MM.1S (cell line): Measurements from ENCODE around the gene EML1.

ENCODE experiments used
- DNase-seq: peaks from one replicate; pipeline ENCODE4 v3.0.0-alpha.2; 2015
- H2AFZ ChIP-seq: fragments of 300-600 bp; sonication (generic); 2 replicates; pipeline ENCODE4 v1.6.0; 2016; ENCODE audit warnings: antibody characterized with exemption, low read length
- H3F3A ChIP-seq: fragments of 300-600 bp; sonication (generic); 2 replicates; pipeline ENCODE4 v1.6.1; 2016; ENCODE audit warnings: mild to moderate bottlenecking, antibody characterized with exemption, low read length, moderate library complexity, mixed read lengths; ENCODE audit not compliant: insufficient read depth
- H3K27ac ChIP-seq: fragments of 300-600 bp; sonication (generic); 2 replicates; pipeline ENCODE4 v1.5.1; 2016; ENCODE audit warnings: mild to moderate bottlenecking, low read length
- H3K27me3 ChIP-seq: fragments of 300-600 bp; sonication (generic); replicated peaks from 2 replicates; pipeline ENCODE4 v1.6.0; 2016; ENCODE audit warnings: low read length; ENCODE audit not compliant: insufficient read depth
- H3K36me3 ChIP-seq: fragments of 300-600 bp; sonication (generic); replicated peaks from 2 replicates; pipeline ENCODE4 v1.6.1; 2016; ENCODE audit warnings: mild to moderate bottlenecking, low read length, mixed read lengths; ENCODE audit not compliant: insufficient read depth
- H3K4me1 ChIP-seq: fragments of 300-600 bp; sonication (generic); 2 replicates; pipeline ENCODE4 v1.6.1; 2016; ENCODE audit warnings: low read length, mixed read lengths
- H3K4me2 ChIP-seq: fragments of 300-600 bp; sonication (generic); 2 replicates; pipeline ENCODE4 v1.6.0; 2016; ENCODE audit warnings: low read depth, low read length
- H3K4me3 ChIP-seq: fragments of 300-600 bp; sonication (generic); 2 replicates; pipeline ENCODE4 v1.5.1; 2016; ENCODE audit warnings: low read length, mixed read lengths
- H3K79me2 ChIP-seq: fragments of 300-600 bp; sonication (generic); 2 replicates; pipeline ENCODE4 v1.6.1; 2016; ENCODE audit warnings: mixed run types, low read length, mixed read lengths
- H3K9ac ChIP-seq: fragments of 300-600 bp; sonication (generic); 2 replicates; pipeline ENCODE4 v1.6.1; 2016; ENCODE audit warnings: low read length, mixed read lengths
- H3K9me2 ChIP-seq: fragments of 300-600 bp; sonication (generic); replicated peaks from 2 replicates; pipeline ENCODE4 v1.6.1; 2016; ENCODE audit warnings: mild to moderate bottlenecking, low read length, mixed read lengths; ENCODE audit not compliant: insufficient read depth
- H3K9me3 ChIP-seq: fragments of 300-600 bp; sonication (generic); replicated peaks from 2 replicates; pipeline ENCODE4 v1.6.1; 2016; ENCODE audit warnings: mild to moderate bottlenecking, low read length, mixed read lengths; ENCODE audit not compliant: insufficient read depth
- H4K20me1 ChIP-seq: fragments of 300-600 bp; sonication (generic); 2 replicates; pipeline ENCODE4 v1.6.1; 2016; ENCODE audit warnings: mild to moderate bottlenecking, low read length, moderate library complexity, mixed read lengths; ENCODE audit not compliant: insufficient read depth
- CTCF ChIP-seq: fragments of 300-600 bp; sonication (generic); IDR thresholded peaks from 2 replicates; pipeline ENCODE4 v1.5.1; 2016; ENCODE audit warnings: antibody characterized with exemption, low read length, mixed read lengths
- EZH2 ChIP-seq: fragments of 300-600 bp; sonication (generic); optimal IDR thresholded peaks from 2 replicates; pipeline ENCODE3; 2017; ENCODE audit warnings: low read depth, mild to moderate bottlenecking, antibody characterized with exemption, low read length, mixed read lengths
- EZH2phosphoT487 ChIP-seq: fragments of 300-600 bp; sonication (generic); IDR thresholded peaks from 2 replicates; pipeline ENCODE4 v1.6.1; 2018; ENCODE audit warnings: antibody characterized with exemption, low read length

EML1 gene

GRCh38 chr14:99880651-99881420 lies 87.6 kb downstream of the EML1 start:
- Histone ChIP-seq H3K9ac (no peak overlapping the region), H3K27ac (no peak overlapping the region), H4K20me1 (no peaks in the 10 kb centered on the region), H2AFZ (no peak overlapping the region), H3K27me3 (no peaks in the 10 kb centered on the region), H3K4me1 (no peaks in the 10 kb centered on the region), H3K79me2 (no peaks in the 10 kb centered on the region), H3F3A (no peaks in the 10 kb centered on the region), H3K9me3 (no peaks in the 10 kb centered on the region), H3K36me3 (no peaks in the 10 kb centered on the region), H3K4me3 (no peak overlapping the region), H3K4me2 (no peak overlapping the region), H3K9me2 (no peaks in the 10 kb centered on the region)
- no peak for TF ChIP-seq EZH2
- TF ChIP-seq EZH2phosphoT487, result no peak
- no peak for TF ChIP-seq CTCF
- DNase-seq, result no peak

GRCh38 chr14:99883866-99884650 lies 90.8 kb downstream of the EML1 start:
- H3K4me2 ChIP-seq, result no peak overlapping the region
- DNase-seq, result no peak
- H3F3A ChIP-seq, result no peaks in the 10 kb centered on the region
- no peaks in the 10 kb centered on the region for H3K9me3 ChIP-seq
- no peak overlapping the region for H2AFZ ChIP-seq
- H3K27ac ChIP-seq, result no peak overlapping the region
- no peaks in the 10 kb centered on the region for H3K36me3 ChIP-seq
- H3K4me1 ChIP-seq, result no peaks in the 10 kb centered on the region
- H4K20me1 ChIP-seq, result no peaks in the 10 kb centered on the region
- H3K4me3 ChIP-seq, result no peak overlapping the region
- no peak overlapping the region for H3K9ac ChIP-seq
- no peak for TF ChIP-seq EZH2
- no peak for TF ChIP-seq CTCF
- no peak for TF ChIP-seq EZH2phosphoT487
- H3K9me2 ChIP-seq, result no peaks in the 10 kb centered on the region
- H3K79me2 ChIP-seq, result no peaks in the 10 kb centered on the region
- H3K27me3 ChIP-seq, result no peaks in the 10 kb centered on the region

GRCh38 chr14:99884834-99885648 lies 91.8 kb downstream of the EML1 start:
- no peaks in the 10 kb centered on the region for H3F3A ChIP-seq
- H3K36me3 ChIP-seq, result no peaks in the 10 kb centered on the region
- TF ChIP-seq CTCF (peak; percentile 51), EZH2phosphoT487 (no peak), EZH2 (no peak)
- H3K27ac ChIP-seq, result no peak overlapping the region
- H3K4me3 ChIP-seq, result no peak overlapping the region
- no peak overlapping the region for H2AFZ ChIP-seq
- no peaks in the 10 kb centered on the region for H3K79me2 ChIP-seq
- H3K9ac ChIP-seq, result no peak overlapping the region
- no peaks in the 10 kb centered on the region for H3K4me1 ChIP-seq
- H3K27me3 ChIP-seq, result no peaks in the 10 kb centered on the region
- peak; percentile 40 for DNase-seq
- no peaks in the 10 kb centered on the region for H3K9me3 ChIP-seq
- H3K4me2 ChIP-seq, result no peak overlapping the region
- no peaks in the 10 kb centered on the region for H4K20me1 ChIP-seq
- H3K9me2 ChIP-seq, result no peaks in the 10 kb centered on the region
